Measurements from ENCODE around the gene MYLIP. TPM values are rescaled to one million over a fixed set of nuclear protein-coding genes. Genes with fewer than 3 reads are reported as not detected.

The MYLIP gene
- total RNA-seq, 1 donor from 2014 or later: 95.5 TPM

GRCh38 chr6:16126861-16127260 is 2.0 kb upstream of the MYLIP start:
- no peak overlapping the region for H3K4me3 ChIP-seq (ENCODE audit: low read length in 3 of 3)
- no peaks in the 10 kb centered on the region for H3K36me3 ChIP-seq (ENCODE audit: control insufficient read depth in 3 of 3, insufficient read depth in 3 of 3, low read length in 3 of 3)
- no peaks in the 10 kb centered on the region for H3K27me3 ChIP-seq (ENCODE audit: control insufficient read depth in 3 of 3, insufficient read depth in 3 of 3, low read length in 3 of 3)

GRCh38 chr6:16127471-16127870 is 1.4 kb upstream of the MYLIP start:
- no peak overlapping the region for H3K9ac ChIP-seq (ENCODE audit: low read depth in 1 of 3, low read length in 3 of 3)
- H3K27me3 ChIP-seq (ENCODE audit: control insufficient read depth in 3 of 3, insufficient read depth in 3 of 3, low read length in 3 of 3): no peaks in the 10 kb centered on the region
- H3K36me3 ChIP-seq (ENCODE audit: control insufficient read depth in 3 of 3, insufficient read depth in 3 of 3, low read length in 3 of 3): no peaks in the 10 kb centered on the region
- H3K4me1 ChIP-seq (ENCODE audit: control insufficient read depth in 3 of 3, insufficient read depth in 3 of 3, low read length in 3 of 3): peaks cover 13 to 29% (median 14%) of the 10 kb centered on the region in 3 donors
- no peaks in the 10 kb centered on the region for H3K9me3 ChIP-seq (ENCODE audit: control insufficient read depth in 3 of 3, low read length in 3 of 3)
- H3K27ac ChIP-seq (ENCODE audit: low read depth, low read length): no peak overlapping the region
- no peak overlapping the region for H3K4me3 ChIP-seq (ENCODE audit: low read length in 3 of 3)

More at GRCh38 chr6:16126861-16127260, 2.0 kb upstream of the MYLIP start:
- Histone ChIP-seq H3K9me3 (ENCODE audit: control insufficient read depth in 3 of 3, low read length in 3 of 3) (no peaks in the 10 kb centered on the region), H3K9ac (ENCODE audit: low read depth in 1 of 3, low read length in 3 of 3) (no peak overlapping the region), H3K4me1 (ENCODE audit: control insufficient read depth in 3 of 3, insufficient read depth in 3 of 3, low read length in 3 of 3) (peaks cover 9 to 29% (median 11%) of the 10 kb centered on the region in 3 donors), H3K27ac (ENCODE audit: low read depth, low read length) (peak overlapping the region; percentile 20)

- peaks cover 0 to 8% (median 0%) of the 10 kb centered on the region in 3 donors for H3K36me3 ChIP-seq (ENCODE audit: control insufficient read depth in 3 of 3, insufficient read depth in 3 of 3, low read length in 3 of 3)
- no peaks in the 10 kb centered on the region for H3K9me3 ChIP-seq (ENCODE audit: control insufficient read depth in 3 of 3, low read length in 3 of 3)
- H3K4me1 ChIP-seq (ENCODE audit: control insufficient read depth in 3 of 3, insufficient read depth in 3 of 3, low read length in 3 of 3): peaks cover 24 to 39% (median 30%) of the 10 kb centered on the region in 3 donors
- peak overlapping the region; percentile 98 for H3K27ac ChIP-seq (ENCODE audit: low read depth, low read length)
- H3K27me3 ChIP-seq (ENCODE audit: control insufficient read depth in 3 of 3, insufficient read depth in 3 of 3, low read length in 3 of 3): no peaks in the 10 kb centered on the region
- H3K4me3 ChIP-seq (ENCODE audit: low read length in 3 of 3): peak overlapping the region; percentile 93 to 97 (median 94)
- peak overlapping the region; percentile 90 to 97 (median 97) for H3K9ac ChIP-seq (ENCODE audit: low read depth in 1 of 3, low read length in 3 of 3)
Observed at GRCh38 chr6:16129623-16130401, 926 bp downstream of the MYLIP start.

- Histone ChIP-seq H3K9me3 (ENCODE audit: control insufficient read depth in 3 of 3, low read length in 3 of 3) (no peaks in the 10 kb centered on the region), H3K9ac (ENCODE audit: low read depth in 1 of 3, low read length in 3 of 3) (peak overlapping the region; percentile 90 to 97 (median 97)), H3K27ac (ENCODE audit: low read depth, low read length) (peak overlapping the region; percentile 98), H3K27me3 (ENCODE audit: control insufficient read depth in 3 of 3, insufficient read depth in 3 of 3, low read length in 3 of 3) (no peaks in the 10 kb centered on the region), H3K4me3 (ENCODE audit: low read length in 3 of 3) (peak overlapping the region; percentile 93 to 97 (median 94)), H3K36me3 (ENCODE audit: control insufficient read depth in 3 of 3, insufficient read depth in 3 of 3, low read length in 3 of 3) (peaks cover 0 to 8% (median 0%) of the 10 kb centered on the region in 3 donors), H3K4me1 (ENCODE audit: control insufficient read depth in 3 of 3, insufficient read depth in 3 of 3, low read length in 3 of 3) (peaks cover 30 to 44% (median 35%) of the 10 kb centered on the region in 3 donors)
Observed at GRCh38 chr6:16130437-16130891, 1.6 kb downstream of the MYLIP start.

- peak overlapping the region; percentile 93 to 97 (median 94) for H3K4me3 ChIP-seq (ENCODE audit: low read length in 3 of 3)
- peaks cover 33 to 44% (median 35%) of the 10 kb centered on the region in 3 donors for H3K4me1 ChIP-seq (ENCODE audit: control insufficient read depth in 3 of 3, insufficient read depth in 3 of 3, low read length in 3 of 3)
- no peaks in the 10 kb centered on the region for H3K9me3 ChIP-seq (ENCODE audit: control insufficient read depth in 3 of 3, low read length in 3 of 3)
- peaks cover 0 to 8% (median 0%) of the 10 kb centered on the region in 3 donors for H3K36me3 ChIP-seq (ENCODE audit: control insufficient read depth in 3 of 3, insufficient read depth in 3 of 3, low read length in 3 of 3)
- H3K27me3 ChIP-seq (ENCODE audit: control insufficient read depth in 3 of 3, insufficient read depth in 3 of 3, low read length in 3 of 3): no peaks in the 10 kb centered on the region
- H3K27ac ChIP-seq (ENCODE audit: low read depth, low read length): peak overlapping the region; percentile 98
- H3K9ac ChIP-seq (ENCODE audit: low read depth in 1 of 3, low read length in 3 of 3): peak overlapping the region; percentile 90 to 97 (median 97)
Observed at GRCh38 chr6:16130932-16131387, 2.1 kb downstream of the MYLIP start.

GRCh38 chr6:16132909-16133308 is 4.0 kb downstream of the MYLIP start:
- no peaks in the 10 kb centered on the region for H3K9me3 ChIP-seq (ENCODE audit: control insufficient read depth in 3 of 3, low read length in 3 of 3)
- peak overlapping the region; percentile 41 to 97 (median 94) for H3K4me3 ChIP-seq (ENCODE audit: low read length in 3 of 3)
- H3K9ac ChIP-seq (ENCODE audit: low read depth in 1 of 3, low read length in 3 of 3): peak overlapping the region; percentile 90 to 97 (median 97)
- H3K27ac ChIP-seq (ENCODE audit: low read depth, low read length): peak overlapping the region; percentile 98
- peaks cover 0 to 8% (median 0%) of the 10 kb centered on the region in 3 donors for H3K36me3 ChIP-seq (ENCODE audit: control insufficient read depth in 3 of 3, insufficient read depth in 3 of 3, low read length in 3 of 3)
- H3K27me3 ChIP-seq (ENCODE audit: control insufficient read depth in 3 of 3, insufficient read depth in 3 of 3, low read length in 3 of 3): no peaks in the 10 kb centered on the region
- H3K4me1 ChIP-seq (ENCODE audit: control insufficient read depth in 3 of 3, insufficient read depth in 3 of 3, low read length in 3 of 3): peaks cover 42 to 50% (median 49%) of the 10 kb centered on the region in 3 donors

GRCh38 chr6:16134430-16134829 is 5.5 kb downstream of the MYLIP start:
- H3K27ac ChIP-seq (ENCODE audit: low read depth, low read length): peak overlapping the region; percentile 98
- peak overlapping the region in 1 of 3 donors; percentile 34 for H3K4me3 ChIP-seq (ENCODE audit: low read length in 3 of 3)

GRCh38 chr6:16135066-16135465 is 6.2 kb downstream of the MYLIP start:
- no peaks in the 10 kb centered on the region for H3K9me3 ChIP-seq (ENCODE audit: control insufficient read depth in 3 of 3, low read length in 3 of 3)
- peak overlapping the region; percentile 1 to 37 (median 17) for H3K9ac ChIP-seq (ENCODE audit: low read depth in 1 of 3, low read length in 3 of 3)
- peaks cover 0 to 8% (median under 1%) of the 10 kb centered on the region in 3 donors for H3K36me3 ChIP-seq (ENCODE audit: control insufficient read depth in 3 of 3, insufficient read depth in 3 of 3, low read length in 3 of 3)
- H3K4me1 ChIP-seq (ENCODE audit: control insufficient read depth in 3 of 3, insufficient read depth in 3 of 3, low read length in 3 of 3): peaks cover 56 to 68% (median 68%) of the 10 kb centered on the region in 3 donors
- no peaks in the 10 kb centered on the region for H3K27me3 ChIP-seq (ENCODE audit: control insufficient read depth in 3 of 3, insufficient read depth in 3 of 3, low read length in 3 of 3)
- H3K4me3 ChIP-seq (ENCODE audit: low read length in 3 of 3): peak overlapping the region in 2 of 3 donors; percentile 15 to 24
- H3K27ac ChIP-seq (ENCODE audit: low read depth, low read length): peak overlapping the region; percentile 98

More at GRCh38 chr6:16134430-16134829, 5.5 kb downstream of the MYLIP start:
- peaks cover 52 to 63% (median 62%) of the 10 kb centered on the region in 3 donors for H3K4me1 ChIP-seq (ENCODE audit: control insufficient read depth in 3 of 3, insufficient read depth in 3 of 3, low read length in 3 of 3)
- H3K27me3 ChIP-seq (ENCODE audit: control insufficient read depth in 3 of 3, insufficient read depth in 3 of 3, low read length in 3 of 3): no peaks in the 10 kb centered on the region
- peaks cover 0 to 8% (median 0%) of the 10 kb centered on the region in 3 donors for H3K36me3 ChIP-seq (ENCODE audit: control insufficient read depth in 3 of 3, insufficient read depth in 3 of 3, low read length in 3 of 3)
- H3K9ac ChIP-seq (ENCODE audit: low read depth in 1 of 3, low read length in 3 of 3): peak overlapping the region; percentile 20 to 97 (median 40)
- H3K9me3 ChIP-seq (ENCODE audit: control insufficient read depth in 3 of 3, low read length in 3 of 3): no peaks in the 10 kb centered on the region

GRCh38 chr6:16136091-16136490 is 7.2 kb downstream of the MYLIP start:
- Histone ChIP-seq H3K9ac (ENCODE audit: low read depth in 1 of 3, low read length in 3 of 3) (no peak overlapping the region), H3K27me3 (ENCODE audit: control insufficient read depth in 3 of 3, insufficient read depth in 3 of 3, low read length in 3 of 3) (no peaks in the 10 kb centered on the region), H3K4me3 (ENCODE audit: low read length in 3 of 3) (peak overlapping the region; percentile 8 to 61 (median 39)), H3K9me3 (ENCODE audit: control insufficient read depth in 3 of 3, low read length in 3 of 3) (no peaks in the 10 kb centered on the region), H3K27ac (ENCODE audit: low read depth, low read length) (peak overlapping the region; percentile 82), H3K36me3 (ENCODE audit: control insufficient read depth in 3 of 3, insufficient read depth in 3 of 3, low read length in 3 of 3) (peaks cover 2 to 8% (median 8%) of the 10 kb centered on the region in 3 donors), H3K4me1 (ENCODE audit: control insufficient read depth in 3 of 3, insufficient read depth in 3 of 3, low read length in 3 of 3) (peaks cover 65 to 78% (median 76%) of the 10 kb centered on the region in 3 donors)
